ENCODE results near the gene TMEM179B.

- TF ChIP-seq CTCF (optimal IDR thresholded peaks at IDR 0.05 in 1 of 3, IDR thresholded peaks at IDR 0.05 in 1 of 3, conservative IDR thresholded peaks at IDR 0.05 in 1 of 3; ENCODE audit: extremely low read depth in 1 of 3, insufficient read depth in 2 of 3, low read length in 3 of 3) (no peak), EZH2 (IDR thresholded peaks at IDR 0.05; ENCODE audit: low read length) (no peak)
These were observed 52.1 kb downstream of the TMEM179B start, which contains the start of gene WDR74 for GRCh38 chr11:62839050-62839945.
